Endometrial microvascular endothelial cells (primary cell): ENCODE data around the gene CRYBB1. TPM values are rescaled to one million over a fixed set of nuclear protein-coding genes. Genes with fewer than 3 reads are reported as not detected.

Experiments used
- in situ Hi-C: cut with HindIII; loops from 2 replicates; pipeline ENCODE4 v1.10.0; 2017; ENCODE audit warnings: low sequenced_read_pairs, low pct_unique_long_range_greater_than_20kb; ENCODE audit errors: inconsistent ontology term
- total RNA-seq: library from RNA; depleted of rRNA; stranded (reverse); fragments of >200 nt; gene quantifications from one replicate; pipeline ENCODE4 v1.2.3, GENCODE V29; 2015; ENCODE audit errors: inconsistent ontology term

Gene CRYBB1
- total RNA-seq, 1 donor from 2014 or later = not detected

DNA sequence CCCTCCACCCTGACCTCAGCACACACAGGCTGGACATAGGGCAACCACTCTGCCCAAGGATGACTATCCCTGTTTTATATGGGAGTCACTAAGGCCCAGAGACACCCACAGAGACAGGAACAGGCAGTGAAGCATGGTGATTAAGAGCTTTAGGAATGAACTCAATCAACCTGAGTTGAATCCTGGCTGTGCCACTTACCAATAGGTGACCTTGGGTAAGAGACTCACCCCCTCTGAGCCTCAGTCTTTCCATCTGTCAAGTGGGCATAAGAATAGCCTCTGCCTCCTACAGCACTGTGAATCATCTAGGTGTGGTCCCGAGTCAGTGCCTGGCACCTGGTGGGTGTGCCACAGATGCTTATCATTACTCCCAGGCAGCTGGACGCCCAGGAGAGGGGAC, 6.8 kb downstream of the CRYBB1 start:
- in situ Hi-C loops = no loop called here

DNA sequence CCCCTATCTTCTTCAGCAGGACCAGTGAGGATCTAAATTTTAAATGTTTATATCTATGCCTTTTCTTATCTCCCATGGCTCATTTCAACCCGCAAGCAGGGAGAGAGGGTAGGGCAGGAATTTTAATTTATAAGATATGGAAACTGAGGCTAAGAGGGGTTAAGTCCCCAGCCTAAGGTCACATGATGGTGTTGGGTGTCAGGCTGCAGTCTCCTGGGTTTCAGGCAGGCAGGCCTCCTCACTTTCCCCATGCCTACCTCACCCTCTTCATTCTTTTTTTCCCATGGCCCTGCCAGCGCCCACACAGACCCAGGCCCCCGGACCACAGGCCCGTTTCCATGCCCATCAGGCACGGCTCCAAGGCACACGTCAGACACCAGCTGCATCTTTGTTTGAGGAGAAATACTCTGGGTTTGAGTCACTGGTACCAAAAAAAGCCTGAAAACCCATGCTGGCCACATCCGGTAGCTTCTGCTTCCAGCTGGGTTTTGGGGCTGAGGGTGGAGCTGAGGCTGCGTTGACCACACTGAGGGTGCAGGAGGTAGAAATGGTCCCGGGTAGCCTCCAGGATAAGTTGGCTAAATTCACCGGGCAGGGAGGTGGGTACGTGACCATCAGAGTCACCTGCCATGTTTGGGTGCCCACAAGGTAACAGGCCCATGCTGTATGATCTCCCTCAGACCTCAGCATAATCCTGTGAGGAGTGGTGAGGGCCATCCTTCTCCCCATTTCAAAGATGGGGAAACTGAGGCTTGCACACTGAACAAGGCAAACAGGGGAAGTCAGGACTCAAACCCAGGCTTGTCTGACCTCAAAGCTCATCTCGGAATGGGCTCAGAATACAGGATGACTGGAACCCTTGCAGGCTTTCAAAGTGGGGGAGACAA, 7.5 kb downstream of the CRYBB1 start:
- in situ Hi-C loops = no loop called here

DNA sequence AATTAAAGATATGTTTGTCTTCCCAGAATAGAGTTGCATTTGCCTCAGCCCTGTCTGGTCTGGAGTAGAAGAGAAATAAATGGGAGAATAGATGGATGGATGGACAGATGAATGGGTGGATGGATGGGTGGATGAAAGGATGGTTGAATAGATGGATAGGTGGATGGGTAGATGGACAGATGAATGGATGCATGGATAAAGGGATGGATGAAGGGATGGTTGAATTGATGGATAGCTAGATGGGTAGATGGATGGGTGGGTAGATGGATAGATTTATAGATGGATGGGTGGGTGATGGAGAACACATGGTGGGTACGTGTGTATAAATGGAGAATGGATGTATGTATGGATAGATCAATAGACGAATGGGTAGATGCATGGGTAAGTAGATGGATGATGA, 8.5 kb downstream of the CRYBB1 start:
- in situ Hi-C loops = no loop called here

DNA sequence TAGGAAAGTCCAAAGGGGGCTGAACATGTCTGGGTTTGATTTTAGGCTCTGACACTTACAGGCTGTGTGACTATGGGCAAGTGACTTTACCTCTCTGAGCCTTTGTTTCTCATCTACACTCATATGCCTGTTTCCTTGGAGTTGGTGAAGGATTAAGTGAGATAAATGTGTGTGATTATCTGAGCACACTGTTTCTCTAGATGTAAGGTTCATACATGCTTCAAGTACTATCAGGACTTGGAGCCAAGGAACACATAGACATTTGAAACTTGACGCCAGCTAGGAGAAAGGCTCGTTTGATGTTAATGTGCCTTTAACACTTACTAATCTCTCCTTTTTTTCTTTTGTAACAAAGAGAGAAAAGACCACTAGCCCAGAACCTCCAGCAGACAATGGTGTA, 9.7 kb downstream of the CRYBB1 start:
- in situ Hi-C loops = no loop called here

DNA sequence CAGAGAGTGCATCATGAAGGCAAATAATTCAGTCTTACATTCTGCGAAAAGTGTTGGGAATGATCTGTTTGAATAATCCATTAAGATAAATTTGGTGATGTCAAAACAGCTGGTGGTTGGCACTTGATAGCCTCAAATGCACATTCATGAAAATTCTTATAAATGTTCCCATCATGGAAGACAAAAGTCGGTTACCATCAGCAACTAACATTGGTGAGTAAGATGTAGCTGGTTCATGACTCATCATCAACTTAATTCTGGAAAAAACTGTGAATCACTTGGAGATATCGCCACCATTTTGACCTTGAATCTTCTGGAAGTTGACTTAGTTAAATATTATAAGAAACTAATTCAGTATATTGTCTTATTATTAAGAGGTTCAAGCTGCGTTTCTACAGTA, 11.2 kb downstream of the CRYBB1 start:
- in situ Hi-C loops = no loop called here

DNA sequence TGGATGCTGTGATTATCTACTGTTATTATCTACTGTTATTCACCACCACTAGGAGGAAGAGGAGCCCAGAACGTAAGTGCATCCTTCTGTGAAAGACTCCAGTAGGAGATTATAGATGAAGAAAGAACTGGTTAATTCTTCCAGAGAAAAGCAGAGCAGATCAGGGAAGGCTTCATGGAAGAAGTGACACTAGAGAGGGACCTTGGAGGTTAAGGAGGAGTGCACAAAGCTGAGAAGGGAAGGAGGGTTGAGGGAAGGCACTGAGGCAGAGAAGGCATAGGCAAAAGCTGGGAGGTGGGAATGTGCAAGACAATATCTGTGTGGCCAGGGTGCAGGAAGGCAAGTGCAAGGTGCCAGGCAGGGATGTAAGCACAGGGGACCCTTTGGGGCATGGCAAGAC, 13.5 kb downstream of the CRYBB1 start:
- in situ Hi-C loops = no loop called here

DNA sequence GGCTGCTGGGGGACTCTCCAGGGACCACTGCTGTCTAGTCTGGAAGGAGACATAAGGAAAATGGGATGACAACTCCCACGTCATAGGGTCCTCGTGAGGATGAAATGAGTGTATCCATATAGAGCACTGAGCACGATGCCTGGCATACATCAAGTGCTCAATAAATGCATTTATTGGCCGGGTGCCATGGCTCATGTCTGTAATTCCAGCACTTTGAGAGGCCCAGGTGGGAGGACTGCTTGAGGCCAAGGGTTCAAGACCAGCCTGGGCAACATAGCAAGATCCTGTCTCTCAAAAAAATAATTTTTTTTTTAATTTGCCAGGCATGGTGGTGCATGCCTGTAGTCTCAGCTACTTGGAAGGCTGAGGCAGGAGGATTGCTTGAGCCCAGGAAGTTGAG, 15.7 kb downstream of the CRYBB1 start:
- in situ Hi-C loops = no loop called here

DNA sequence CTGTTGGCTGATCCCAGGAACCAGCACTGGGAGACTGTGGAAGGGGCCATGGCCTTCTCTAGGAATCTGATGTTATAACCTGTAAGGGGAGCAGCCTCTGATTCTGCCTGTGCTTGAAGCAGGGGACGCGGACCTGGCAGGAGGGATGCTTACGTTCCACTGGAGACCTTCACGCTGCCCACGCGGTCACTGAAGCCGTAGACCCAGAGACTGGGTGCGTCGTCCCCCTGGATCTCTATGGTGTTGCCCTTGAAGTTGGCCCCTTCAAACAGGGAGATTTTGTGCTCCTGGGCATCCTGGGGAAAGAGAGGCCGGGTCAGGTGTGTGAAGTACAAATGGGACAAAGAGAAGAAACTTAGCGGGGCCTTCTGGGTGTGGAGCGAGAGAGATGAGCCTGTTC, 16.1 kb downstream of the CRYBB1 start:
- in situ Hi-C loops = no loop called here

DNA sequence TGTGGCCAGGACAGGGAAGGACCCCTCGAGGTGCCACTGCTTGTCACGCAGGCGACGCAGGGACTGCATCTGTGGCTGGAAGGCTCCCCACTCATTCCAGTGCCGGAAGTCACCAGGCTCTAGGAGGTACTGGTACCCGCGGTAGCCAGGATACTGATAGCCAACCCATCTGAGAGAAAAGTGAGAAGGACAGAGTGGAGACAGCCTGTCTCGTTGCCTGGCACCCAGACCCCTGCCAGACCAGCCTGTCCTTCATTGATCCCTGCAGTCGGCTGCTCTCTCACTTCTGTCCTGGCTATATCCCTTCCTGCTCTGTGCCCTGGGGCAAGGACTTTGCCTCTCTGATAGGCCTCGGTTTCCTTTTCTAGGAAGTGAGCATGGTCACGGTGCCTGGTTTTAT, 18.3 kb downstream of the CRYBB1 start:
- in situ Hi-C loops = no loop called here

DNA sequence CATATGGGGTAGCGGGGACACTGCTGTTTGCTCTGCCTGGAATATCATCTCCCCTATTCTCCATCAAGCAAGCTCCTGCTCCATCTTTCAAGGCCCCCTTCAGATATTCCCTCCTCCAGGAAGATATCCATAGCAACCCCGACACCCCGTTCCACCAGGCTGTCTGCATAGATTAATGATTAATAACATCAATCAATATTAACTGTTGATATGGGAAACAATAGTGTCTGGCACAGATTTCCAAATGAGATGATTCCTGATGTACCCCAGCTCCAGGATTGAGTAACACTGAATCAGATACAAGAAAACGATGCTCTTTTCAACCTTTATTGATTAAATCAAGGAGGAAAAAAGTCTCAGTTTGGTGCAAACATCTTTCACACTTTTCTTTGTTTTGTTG, 20.3 kb downstream of the CRYBB1 start:
- in situ Hi-C loops = no loop called here

DNA sequence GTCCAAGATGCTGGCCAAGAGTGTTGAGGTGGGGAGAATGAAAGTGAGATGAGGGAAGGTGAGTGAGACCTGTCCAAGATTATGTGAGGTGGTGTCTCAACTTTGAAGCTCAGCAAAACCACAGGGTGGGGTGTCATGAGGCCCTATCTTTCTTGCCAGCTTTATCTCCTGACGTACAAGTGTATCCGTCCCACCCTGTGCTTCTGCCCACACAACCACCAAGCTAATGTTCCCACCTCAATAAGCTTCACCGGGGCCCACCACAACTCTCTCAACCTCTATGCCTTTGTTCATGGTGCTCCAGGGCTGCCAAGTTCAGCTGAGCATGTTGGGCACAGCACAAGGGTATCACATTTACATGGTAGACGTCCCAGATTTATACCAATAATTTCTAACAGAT, 20.8 kb downstream of the CRYBB1 start:
- in situ Hi-C loops = no loop called here

DNA sequence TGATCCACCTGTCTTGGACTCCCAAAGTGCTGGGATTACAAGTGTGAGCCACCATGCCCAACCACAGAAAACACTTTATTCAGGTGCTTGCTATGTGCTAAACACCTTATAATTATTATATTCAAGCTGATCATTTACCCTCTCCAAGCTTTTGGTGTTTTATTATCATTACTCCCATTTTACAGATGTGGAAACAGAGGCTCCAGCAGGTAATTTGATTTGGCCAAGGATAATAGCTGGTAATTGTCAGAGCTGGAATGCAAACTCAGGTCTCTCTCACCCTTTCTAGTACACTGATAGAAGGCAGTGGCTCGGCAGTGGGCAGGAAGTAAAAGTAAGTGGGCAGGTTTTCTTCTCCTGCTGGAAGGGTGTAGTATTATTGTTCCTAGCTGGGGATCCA, 24.1 kb downstream of the CRYBB1 start:
- in situ Hi-C loops = no loop called here

DNA sequence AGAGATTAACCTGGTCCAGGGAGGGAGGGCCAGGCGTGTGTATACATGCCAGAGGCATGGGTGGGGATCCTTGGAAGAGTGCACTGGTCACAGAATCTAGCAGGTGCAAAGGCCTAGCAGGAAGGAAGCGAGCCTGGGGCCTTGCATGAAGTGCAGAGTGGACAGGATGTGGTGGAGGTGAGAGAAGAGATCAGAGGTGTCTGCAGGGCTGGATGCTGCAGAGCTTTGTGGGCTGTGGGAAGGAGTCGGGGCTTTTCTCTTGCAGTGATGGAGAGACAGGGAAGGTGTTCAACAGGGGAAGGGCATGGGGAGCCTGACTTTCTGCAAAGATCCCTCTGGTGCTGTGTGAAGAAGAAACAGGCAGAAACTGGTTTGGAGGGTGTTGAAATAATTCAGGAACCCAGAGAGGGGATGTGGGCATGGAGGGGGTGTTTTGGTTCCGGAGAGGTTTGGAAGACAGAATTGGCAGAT, 25.4 kb downstream of the CRYBB1 start:
- in situ Hi-C loops = no loop called here

DNA sequence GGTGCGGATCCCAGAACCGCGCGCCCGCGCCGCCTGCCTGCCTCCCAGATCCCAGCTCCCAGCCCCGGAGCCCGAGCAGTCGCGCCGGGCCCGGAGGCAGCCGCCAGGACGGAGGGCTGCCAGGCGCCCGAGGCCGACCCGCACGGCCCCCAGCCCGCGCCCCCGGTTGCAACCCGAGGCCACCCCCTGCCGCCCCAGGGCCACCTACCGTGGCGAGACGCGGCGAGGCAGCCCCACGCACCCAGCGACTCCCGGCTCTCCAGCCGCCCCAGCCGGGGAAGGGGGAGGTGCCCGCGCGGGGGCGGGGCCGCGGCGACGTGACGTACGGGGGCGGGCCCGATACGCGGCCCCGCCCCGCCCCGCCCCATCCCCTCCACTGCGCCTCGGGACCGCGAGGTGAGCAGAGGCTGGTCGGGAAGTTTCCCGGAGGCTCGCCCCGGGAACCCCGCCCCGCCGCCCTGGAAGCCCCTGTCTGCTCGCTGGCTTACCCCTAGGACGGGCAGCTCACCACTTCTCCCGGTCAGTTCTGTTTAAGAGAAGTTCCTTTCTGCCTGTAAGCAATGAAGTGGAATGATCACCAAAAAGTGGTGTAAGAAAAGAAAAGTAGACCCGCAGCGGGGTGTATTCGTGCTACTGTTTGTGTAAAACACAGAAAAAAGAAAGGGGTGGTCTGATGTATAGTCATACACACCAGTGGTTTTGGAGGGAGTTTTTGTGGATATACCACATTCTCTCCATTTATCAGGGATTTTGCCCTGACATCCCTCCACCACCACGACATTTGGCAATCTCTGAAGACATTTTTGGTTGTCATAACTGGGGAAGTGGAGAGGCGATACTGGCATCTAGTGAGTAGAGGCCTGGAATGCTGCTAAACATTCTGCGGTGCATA, 27.7 kb downstream of the CRYBB1 start, which contains the start of gene TPST2:
Gene TPST2 (minus strand): TSS at position 288 of the 892 bp plus-strand sequence. CDS start 48,502 bp downstream, outside the sequence.
- in situ Hi-C loops = no loop called here

DNA sequence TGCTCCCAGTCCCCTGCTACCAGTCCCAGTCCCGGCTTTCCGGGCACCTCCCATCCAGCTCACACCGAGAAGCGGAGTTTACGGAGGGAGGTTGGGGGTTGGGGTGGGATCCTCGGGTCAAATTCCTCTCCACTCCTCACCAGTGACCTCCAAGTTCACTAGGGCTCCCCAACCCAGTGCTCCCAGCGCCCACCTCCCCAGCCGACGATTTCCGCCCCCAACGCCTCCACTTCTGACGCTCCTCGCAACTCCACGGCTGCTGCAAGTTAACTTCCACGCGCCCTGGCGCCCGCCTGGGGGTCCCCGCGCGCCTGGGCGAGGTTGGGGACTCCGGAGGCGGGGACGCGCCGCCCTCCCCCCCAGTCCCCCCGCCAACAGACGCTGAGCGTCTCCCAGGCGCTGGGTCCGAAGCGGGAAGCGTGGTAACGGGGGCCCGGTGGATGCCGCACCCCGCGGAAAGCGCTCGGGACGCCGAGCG, 28.4 kb downstream of the CRYBB1 start:
- in situ Hi-C loops = no loop called here

DNA sequence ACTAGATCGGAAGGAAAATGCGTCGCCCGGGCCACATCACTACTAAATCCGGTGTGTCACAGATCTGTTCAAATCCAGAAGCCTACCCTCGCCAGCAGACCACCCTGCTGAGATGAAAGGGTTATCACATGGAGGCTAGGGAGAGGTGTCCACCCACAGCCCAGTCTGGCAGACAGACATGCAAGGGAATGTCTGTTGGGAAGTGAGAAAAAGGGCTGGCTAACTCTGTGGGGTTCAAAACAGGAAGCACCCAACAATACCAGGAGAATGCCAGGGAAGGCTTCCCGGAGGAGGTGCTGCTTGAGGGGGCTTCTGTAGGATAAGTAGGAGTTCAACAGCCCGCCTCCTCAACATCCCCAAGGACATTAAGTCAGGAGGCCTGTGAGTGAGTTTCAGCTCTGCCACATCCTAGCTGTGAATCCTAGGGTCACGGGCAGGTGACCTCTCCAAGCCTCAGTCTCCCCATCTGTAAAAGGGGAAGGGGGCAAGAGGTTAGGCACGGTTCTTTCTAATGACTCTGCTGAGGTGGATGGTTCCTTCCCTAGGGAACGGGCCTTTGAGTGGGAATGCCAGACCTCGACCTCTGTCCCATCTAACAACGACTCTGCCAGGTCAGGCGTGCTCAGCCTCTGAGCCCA, 29.0 kb downstream of the CRYBB1 start:
- in situ Hi-C loops = no loop called here

DNA sequence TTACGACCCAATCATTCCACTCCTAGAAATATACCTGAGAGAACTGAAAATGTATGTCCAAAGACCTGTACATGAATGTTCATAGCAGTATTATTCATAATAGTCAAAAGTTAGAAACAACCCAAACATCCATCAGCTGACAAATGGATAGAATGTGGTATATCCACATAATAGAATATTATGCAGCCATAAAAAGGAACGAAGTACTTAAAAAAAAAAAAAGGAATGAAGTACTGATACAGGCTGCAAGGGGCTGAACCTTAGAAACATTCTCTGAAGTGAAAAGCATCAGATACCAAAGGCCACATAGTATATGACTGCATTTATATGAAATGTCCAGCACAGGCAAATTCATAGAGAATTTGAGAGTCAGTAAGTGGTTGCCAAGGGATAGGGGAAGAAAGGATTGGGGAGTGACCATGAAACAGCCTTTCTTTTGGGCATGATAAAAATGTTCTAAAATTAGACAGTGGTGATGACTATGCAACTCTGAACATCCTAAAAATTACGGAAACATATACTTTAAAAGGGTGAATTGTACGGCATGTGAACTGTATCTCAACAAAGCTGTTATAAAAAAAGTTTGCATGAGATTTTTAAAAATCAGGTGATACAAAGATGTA, 29.7 kb downstream of the CRYBB1 start:
- in situ Hi-C loops = no loop called here

DNA sequence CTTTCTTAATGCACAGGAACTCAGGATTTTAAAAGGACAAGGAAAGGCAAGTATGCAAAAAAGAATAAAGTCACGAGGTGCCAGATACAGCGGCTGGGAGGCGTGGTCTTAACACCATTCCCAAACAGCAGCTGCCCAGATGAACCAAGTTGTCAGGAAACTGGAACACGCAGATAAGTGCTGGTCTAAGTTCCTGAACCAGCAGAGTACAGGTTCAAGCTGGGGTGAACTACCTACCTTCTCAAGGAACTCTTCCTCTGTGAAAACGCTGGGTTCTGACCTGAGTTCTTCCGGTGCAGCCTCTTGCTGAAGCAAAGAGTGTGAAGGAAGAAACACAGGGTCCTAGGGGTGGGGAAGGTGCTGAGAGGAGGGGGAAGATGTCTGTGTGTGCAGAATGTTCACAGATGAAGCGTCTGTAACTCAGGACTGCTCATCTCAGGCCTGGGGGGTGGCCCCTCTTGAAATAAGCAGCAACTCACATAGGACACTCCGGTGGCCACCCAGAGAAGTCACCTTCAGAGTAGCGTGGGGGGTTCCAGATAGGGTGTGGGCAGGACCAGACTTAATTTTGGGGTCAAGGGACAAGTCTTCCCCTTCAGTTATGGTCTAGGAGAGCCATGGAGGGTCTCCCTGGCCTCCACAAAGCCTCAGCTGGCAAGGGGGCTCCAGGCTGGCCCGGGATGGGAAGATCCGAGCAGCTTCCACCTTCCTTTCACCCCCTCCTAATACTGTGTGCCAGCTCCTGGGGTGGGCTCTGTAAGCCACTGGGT, 31.1 kb downstream of the CRYBB1 start:
- in situ Hi-C loops = no loop called here
